COLO668 (cell line): ENCODE measurements around the gene TEX50.
"Not testable (repeated sequence)": the region's sequence is repeated elsewhere in the genome, so short reads cannot be mapped to it uniquely, and the experiment has no call there.

Experiments used
- DNase-seq: peaks from one replicate; lab custom pipeline; 2025; ENCODE audit not compliant: unreplicated experiment; lab: John Stamatoyannopoulos, UW

TEX50 gene

GRCh38 chr1:173661763-173662162, 26.6 kb downstream of the TEX50 start:
- DNase-seq = no peak

- DNase-seq = no peak
Observed at GRCh38 chr1:173663159-173663558, 28.0 kb downstream of the TEX50 start.

DNA sequence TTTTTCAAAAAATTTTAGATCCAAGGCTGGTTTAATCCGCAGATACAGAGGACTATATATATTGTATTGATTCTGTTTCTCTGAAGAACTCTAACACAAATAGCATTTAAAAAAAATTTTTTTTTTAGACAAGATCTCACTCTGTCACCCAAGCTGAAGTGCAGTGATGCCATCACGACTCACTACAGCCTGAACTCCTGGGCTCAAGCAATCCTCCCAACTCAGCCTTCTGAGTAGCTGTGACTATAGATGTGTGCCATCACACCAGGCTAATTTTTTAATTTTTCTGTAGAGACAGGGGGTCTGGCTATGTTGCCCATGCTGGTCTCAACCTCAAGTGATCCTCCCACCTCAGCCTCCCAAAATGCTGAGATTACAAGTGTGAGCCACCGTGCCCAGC, 31.5 kb downstream of the TEX50 start:
- no peak for DNase-seq

DNA sequence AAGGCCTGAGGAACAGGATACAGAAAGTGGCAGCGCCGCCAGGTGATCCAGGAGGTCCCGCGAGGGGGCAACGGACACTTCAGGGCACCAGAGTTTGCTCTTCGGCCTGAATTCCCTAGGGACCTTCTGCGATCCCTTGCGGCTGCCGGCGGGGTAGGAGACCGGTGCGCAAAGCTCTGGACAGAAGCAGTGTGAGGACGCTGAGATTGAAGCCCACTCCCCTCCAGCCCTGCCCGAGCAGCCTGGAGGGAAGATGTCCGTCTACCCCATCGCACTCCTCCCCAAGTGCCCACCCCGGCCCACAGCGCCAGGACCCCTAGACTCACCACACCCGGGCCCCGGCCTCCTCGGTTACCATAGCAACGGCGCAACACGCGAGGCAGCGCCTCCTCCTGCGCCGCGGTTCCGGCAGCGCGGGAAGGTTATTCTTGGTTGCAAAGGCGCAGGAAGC, 34.4 kb downstream of the TEX50 start, which contains the start of gene ANKRD45:
Gene ANKRD45, minus strand, starts transcription at position 361 of the 451 bp plus-strand sequence. CDS start 10,433 bp downstream, outside the sequence.
- peak; percentile 43 for DNase-seq

DNA sequence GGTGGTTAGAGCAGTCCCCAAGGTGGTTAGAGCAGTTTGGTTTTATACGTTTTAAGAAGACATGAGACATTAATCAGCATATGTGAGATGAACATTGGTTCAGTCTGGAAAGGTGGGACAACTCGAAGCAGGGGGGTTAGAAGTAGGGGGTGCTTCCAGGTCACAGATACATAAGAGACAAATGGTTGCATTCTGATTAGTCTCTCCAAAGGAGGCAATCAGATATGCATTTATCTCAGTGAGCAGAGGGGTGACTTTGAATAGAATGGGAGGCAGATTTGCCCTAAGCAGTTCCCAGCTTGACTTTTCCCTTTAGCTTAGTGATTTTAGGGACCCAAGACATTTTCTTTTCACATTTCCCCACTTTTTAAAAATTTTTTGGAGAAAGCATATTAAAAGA, 39.4 kb downstream of the TEX50 start:
- DNase-seq = not testable (repeated sequence)

- DNase-seq = not testable (repeated sequence)
Observed at GRCh38 chr1:173680152-173680551, 45.0 kb downstream of the TEX50 start.

GRCh38 chr1:173682184-173682583, 47.0 kb downstream of the TEX50 start:
- DNase-seq = no peak

GRCh38 chr1:173683838-173684237, 48.7 kb downstream of the TEX50 start:
- not testable (repeated sequence) for DNase-seq

- DNase-seq = not testable (repeated sequence)
Observed at GRCh38 chr1:173685121-173685520, 50.0 kb downstream of the TEX50 start.
